AG04449 (cell line): ENCODE data around the gene LRP1.
A peak's percentile ranks its signal among the peaks of the same experiment; 100 is the strongest.

Source experiments
- CTCF ChIA-PET: fragments of 350-600 bp; formaldehyde crosslinking; extraction: SDS; loops from one replicate; lab custom pipeline; 2021; ENCODE audit warnings: antibody characterized with exemption; lab: Yijun Ruan, JAX
- POLR2A ChIA-PET: fragments of 400-600, 350-600 bp; formaldehyde crosslinking; extraction: SDS; loops from one replicate; lab custom pipeline; 2020; ENCODE audit warnings: antibody characterized with exemption, inconsistent platforms; lab: Yijun Ruan, JAX
- DNase-seq: peaks from one replicate; pipeline ENCODE4 v3.0.0-alpha.2; 2010; ENCODE audit warnings: low read depth, low spot score
- H3K4me3 ChIP-seq: 2 replicates; pipeline ENCODE4 v1.5.1; 2011; ENCODE audit warnings: low read depth, mild to moderate bottlenecking, control low read depth, low read length
- TF ChIP-seq, protein P1 (sequence below): IDR thresholded peaks from one replicate; pipeline ENCODE4 v1.5.1; 2011; ENCODE audit warnings: mild to moderate bottlenecking, moderate library complexity, low read length, control low read depth, inconsistent platforms; ENCODE audit not compliant: insufficient read depth; ENCODE audit errors: missing control alignments

Gene LRP1

DNA sequence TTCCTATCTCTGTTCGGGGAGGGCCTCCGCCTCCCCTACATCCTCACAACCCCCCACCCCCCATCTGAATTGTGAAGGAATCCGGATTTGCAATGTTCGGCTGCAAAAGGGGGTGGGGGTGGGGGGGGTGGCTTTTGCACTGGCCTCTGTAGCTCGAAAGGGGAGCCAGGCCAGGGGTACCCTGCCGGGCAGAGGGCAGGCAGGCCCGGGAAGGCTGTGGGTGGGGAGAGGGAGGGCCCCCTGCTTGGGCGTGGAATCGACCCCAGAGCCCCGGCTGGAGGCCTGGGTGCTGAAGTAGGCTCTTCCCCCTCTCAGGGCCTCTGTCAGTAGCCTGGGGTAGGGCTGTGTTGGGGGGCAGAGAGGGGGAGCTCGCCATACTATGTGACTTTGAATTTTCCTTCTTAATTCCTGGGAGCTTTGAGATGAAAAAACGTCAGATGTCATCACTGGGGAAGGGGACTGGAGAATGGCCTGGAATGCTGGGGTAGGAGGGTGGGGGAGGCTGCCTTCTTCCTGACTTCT is 1.1 kb downstream of the LRP1 start:
- POLR2A ChIA-PET, result interaction anchor here (1.0 to 1.7 kb wide), 8 partner anchors 12 to 100 kb away, joined by 3 to 9 read pairs (median 5); partner anchors contain the start of genes NAB2, NEMP1 and SHMT2
- CTCF ChIA-PET, result interaction anchor here (0.6 to 24.7 kb wide), 8 partner anchors 7 to 114 kb away, joined by 3 to 874 read pairs (median 9); partner anchors contain the start of gene STAT6
- no peak for DNase-seq
- TF ChIP-seq, protein P1, sequence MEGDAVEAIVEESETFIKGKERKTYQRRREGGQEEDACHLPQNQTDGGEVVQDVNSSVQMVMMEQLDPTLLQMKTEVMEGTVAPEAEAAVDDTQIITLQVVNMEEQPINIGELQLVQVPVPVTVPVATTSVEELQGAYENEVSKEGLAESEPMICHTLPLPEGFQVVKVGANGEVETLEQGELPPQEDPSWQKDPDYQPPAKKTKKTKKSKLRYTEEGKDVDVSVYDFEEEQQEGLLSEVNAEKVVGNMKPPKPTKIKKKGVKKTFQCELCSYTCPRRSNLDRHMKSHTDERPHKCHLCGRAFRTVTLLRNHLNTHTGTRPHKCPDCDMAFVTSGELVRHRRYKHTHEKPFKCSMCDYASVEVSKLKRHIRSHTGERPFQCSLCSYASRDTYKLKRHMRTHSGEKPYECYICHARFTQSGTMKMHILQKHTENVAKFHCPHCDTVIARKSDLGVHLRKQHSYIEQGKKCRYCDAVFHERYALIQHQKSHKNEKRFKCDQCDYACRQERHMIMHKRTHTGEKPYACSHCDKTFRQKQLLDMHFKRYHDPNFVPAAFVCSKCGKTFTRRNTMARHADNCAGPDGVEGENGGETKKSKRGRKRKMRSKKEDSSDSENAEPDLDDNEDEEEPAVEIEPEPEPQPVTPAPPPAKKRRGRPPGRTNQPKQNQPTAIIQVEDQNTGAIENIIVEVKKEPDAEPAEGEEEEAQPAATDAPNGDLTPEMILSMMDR, result no peak
- peak overlapping the region; percentile 87 for H3K4me3 ChIP-seq

DNA sequence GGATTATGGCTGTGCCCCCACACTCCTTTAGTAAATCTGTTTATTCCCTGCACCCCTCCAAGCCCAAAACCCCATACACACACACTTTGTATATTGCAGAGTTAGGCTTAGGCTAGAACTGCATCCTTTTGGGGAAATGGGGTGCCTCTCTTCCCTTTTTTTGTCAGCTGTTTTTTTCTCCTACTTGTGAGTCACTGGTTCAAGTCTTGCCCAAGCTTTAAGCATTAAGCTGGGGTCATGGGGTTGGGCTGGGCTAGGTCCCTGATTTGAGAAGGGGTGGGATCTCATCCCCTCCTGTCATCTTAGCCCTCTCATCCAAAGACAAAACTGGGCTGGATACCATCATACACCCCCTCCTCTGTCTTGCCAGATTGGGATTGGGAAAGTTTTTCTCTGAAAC is 1.6 kb downstream of the LRP1 start:
- ChIA-PET CTCF (interaction anchor here (0.6 to 24.7 kb wide), 9 partner anchors 7 to 113 kb away, joined by 3 to 874 read pairs (median 6); partner anchors contain the start of gene STAT6), POLR2A (interaction anchor here (0.5 to 1.7 kb wide), 6 partner anchors 13 to 42 kb away, joined by 3 to 9 read pairs (median 4); no protein-coding TSS in a partner anchor)
- H3K4me3 ChIP-seq, result peak overlapping the region; percentile 87
- TF ChIP-seq, protein P1, result no peak
- DNase-seq, result no peak

DNA sequence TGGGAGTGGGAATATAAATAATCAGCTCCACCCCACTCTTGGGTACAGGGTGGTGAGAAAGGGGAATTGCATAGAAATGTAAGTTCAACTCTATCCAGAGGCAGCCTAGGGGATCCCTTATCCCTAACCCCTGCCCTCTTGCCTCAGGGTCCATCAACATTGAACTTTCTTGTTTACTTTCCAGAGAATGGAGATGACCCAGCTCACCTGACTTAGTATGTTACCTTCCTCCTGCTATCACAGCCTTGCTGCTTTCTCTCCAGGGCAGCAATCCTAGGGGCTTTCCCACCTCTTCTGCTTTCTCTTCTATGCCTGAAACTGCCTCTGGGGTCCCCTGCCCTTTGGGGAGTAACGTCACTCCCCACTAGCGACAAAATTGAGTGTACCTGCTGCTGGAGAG is 2.7 kb downstream of the LRP1 start:
- ChIA-PET CTCF (interaction anchor here (0.8 to 24.7 kb wide), 8 partner anchors 8 to 112 kb away, joined by 3 to 874 read pairs (median 12); partner anchors contain the start of gene STAT6), POLR2A (interaction anchor here (0.6 to 1.7 kb wide), 4 partner anchors 18 to 44 kb away, joined by 3 to 9 read pairs (median 4); partner anchors contain the start of gene STAT6)
- no peak for DNase-seq
- TF ChIP-seq, protein P1, result no peak
- peak overlapping the region; percentile 87 for H3K4me3 ChIP-seq

DNA sequence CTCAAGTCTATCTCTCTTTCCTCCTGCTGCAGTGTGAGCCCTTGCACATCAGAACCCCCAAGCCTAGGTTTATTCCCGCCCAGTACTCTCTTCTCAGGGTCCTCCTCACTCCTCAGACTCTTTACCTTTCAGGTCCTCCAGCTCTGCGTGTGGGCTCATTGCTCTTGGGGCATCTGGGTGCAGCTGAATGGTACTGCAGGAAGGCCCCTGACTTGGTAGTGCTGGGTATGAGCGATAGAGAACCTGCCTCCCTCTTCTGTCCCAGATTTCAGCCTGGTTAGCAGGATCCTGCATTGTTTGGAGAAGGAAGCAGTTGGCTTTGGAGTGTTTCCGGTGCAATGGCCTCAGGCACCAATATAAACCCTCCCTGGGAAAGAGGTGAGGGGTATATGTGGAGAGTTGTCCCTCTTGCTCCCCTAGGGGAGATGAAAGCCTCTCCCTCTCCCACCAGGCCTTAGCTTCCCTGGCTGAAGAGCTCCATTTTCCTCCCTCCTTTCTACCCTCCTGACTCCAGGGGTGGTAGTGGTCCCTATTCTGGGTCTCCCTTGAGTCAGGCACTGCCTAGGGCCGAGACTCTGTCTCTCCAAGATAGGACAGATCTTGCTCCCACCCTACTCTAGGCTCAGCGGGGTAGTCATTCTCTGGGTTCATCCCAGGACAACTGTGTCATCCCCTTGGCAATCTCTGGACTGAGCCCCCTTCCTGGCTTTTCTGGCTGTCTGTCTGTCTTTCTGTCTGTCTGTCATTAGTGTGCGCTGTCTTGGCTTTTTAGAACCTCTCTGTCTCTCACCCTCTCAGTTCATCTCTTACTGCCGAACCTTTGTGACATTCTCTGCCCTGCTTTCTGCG is 3.8 kb downstream of the LRP1 start:
- no peak for DNase-seq
- TF ChIP-seq, protein P1, result no peak
- ChIA-PET POLR2A (interaction anchor here (0.9 to 1.9 kb wide), 6 partner anchors 15 to 107 kb away, joined by 3 to 13 read pairs (median 4); partner anchors contain the start of genes LRP1-AS, NAB2 and SHMT2), CTCF (interaction anchor here (1.0 to 24.7 kb wide), 8 partner anchors 9 to 82 kb away, joined by 3 to 874 read pairs (median 10); partner anchors contain the start of genes LRP1-AS and STAT6)
- H3K4me3 ChIP-seq, result peak overlapping the region; percentile 87

DNA sequence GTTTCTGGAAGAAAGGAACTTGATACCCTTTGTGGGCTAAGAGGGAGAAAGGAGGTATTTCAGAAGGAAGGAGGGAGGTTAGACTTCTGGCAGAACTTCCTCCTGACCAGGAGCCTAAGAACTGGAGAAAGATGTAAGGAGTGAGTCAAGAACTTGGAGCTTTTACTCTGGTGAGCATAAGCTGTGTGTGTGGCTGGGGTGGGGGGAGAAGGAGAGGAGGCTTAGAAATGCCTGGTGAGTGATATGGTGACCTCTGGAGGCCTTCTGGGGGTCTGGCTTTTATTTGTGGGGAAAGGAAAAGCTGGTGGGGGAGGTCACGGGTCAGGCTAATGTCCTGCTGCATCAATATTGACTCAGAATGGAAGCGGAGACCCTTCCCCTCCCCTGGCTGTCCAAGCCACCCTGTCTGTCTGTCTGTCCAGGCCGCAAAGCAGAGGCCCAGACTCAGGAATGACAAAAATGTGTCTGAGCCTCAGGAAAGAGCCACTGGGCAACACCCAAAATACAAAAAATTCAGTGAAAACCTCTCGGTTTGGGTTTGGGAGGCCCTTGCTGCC is 4.8 kb downstream of the LRP1 start:
- H3K4me3 ChIP-seq, result peak overlapping the region; percentile 87
- ChIA-PET CTCF (interaction anchor here (0.8 to 24.7 kb wide), 5 partner anchors 10 to 106 kb away, joined by 3 to 874 read pairs (median 16); partner anchors contain the start of gene LRP1-AS), POLR2A (interaction anchor here (0.7 to 1.9 kb wide), 10 partner anchors 9 to 106 kb away, joined by 3 to 13 read pairs (median 4); partner anchors contain the start of genes LRP1-AS, NAB2 and SHMT2)
- DNase-seq, result no peak
- TF ChIP-seq, protein P1, result no peak
